Activated CD8-positive, alpha-beta memory T cell treated with anti-CD3 and anti-CD28 coated beads for 36 hours (primary cell): ENCODE data around the gene ELANE. TPM values are rescaled to one million over a fixed set of nuclear protein-coding genes. Genes with fewer than 3 reads are reported as not detected.

ENCODE experiments used
- CTCF ChIA-PET: fragments of 350-600 bp; sonication (Branson Sonifier 250); formaldehyde crosslinking; loops from one replicate; lab custom pipeline; 2021; ENCODE audit warnings: antibody characterized with exemption; lab: Charles Lee
- POLR2A ChIA-PET: fragments of 350-600 bp; sonication (Branson Sonifier 250); formaldehyde crosslinking; loops from one replicate; lab custom pipeline; 2021; ENCODE audit warnings: antibody characterized with exemption; lab: Charles Lee
- total RNA-seq, 2 experiments: library from RNA; stranded (reverse); gene quantifications; one replicate each; pipeline ENCODE4 v1.2.3, GENCODE V29; 2021

ELANE gene
- total RNA-seq, 2 experiments from 2014 or later, result not detected

- CTCF ChIA-PET, result interaction anchor here (1.0 kb wide), 1 partner anchor 9 kb away, joined by 3 read pairs; no protein-coding TSS in a partner anchor
- POLR2A ChIA-PET, result no interaction called here
Observed at GRCh38 chr19:854549-854948, 2.4 kb downstream of the ELANE start.

GRCh38 chr19:855142-855541 lies 3.0 kb downstream of the ELANE start:
- ChIA-PET POLR2A (no interaction called here), CTCF (interaction anchor here (0.9 kb wide), 1 partner anchor 65 kb away, joined by 3 read pairs; no protein-coding TSS in a partner anchor)

GRCh38 chr19:855566-856120 lies 3.5 kb downstream of the ELANE start:
- ChIA-PET POLR2A (no interaction called here), CTCF (interaction anchor here (0.9 to 2.0 kb wide), 4 partner anchors 12 to 128 kb away, joined by 3 to 6 read pairs (median 4); partner anchors contain the start of gene WDR18)

- POLR2A ChIA-PET, result interaction anchor here (0.7 kb wide), 1 partner anchor 103 kb away, joined by 9 read pairs; no protein-coding TSS in a partner anchor
Observed at GRCh38 chr19:858284-858683, 6.2 kb downstream of the ELANE start.

GRCh38 chr19:858868-859843 lies 7.1 kb downstream of the ELANE start, which contains the start of gene CFD:
CFD (plus strand) TSS chr19:859664; CDS start chr19:859690, 26 bp downstream.
- ChIA-PET CTCF (interaction anchor here (1.0 to 2.8 kb wide), 6 partner anchors 16 to 123 kb away, joined by 3 to 14 read pairs (median 4); no protein-coding TSS in a partner anchor), POLR2A (interaction anchor here (0.7 kb wide), 1 partner anchor 103 kb away, joined by 9 read pairs; no protein-coding TSS in a partner anchor)

More at GRCh38 chr19:858284-858683, 6.2 kb downstream of the ELANE start:
- CTCF ChIA-PET, result interaction anchor here (0.7 to 2.8 kb wide), 6 partner anchors 16 to 126 kb away, joined by 3 to 14 read pairs (median 4); partner anchors contain the start of gene WDR18

- ChIA-PET CTCF (no interaction called here), POLR2A (no interaction called here)
Observed at GRCh38 chr19:861141-861755, 9.1 kb downstream of the ELANE start.

GRCh38 chr19:861756-862580 lies 9.9 kb downstream of the ELANE start:
- POLR2A ChIA-PET, result interaction anchor here (0.6 kb wide), 1 partner anchor 213 kb away, joined by 10 read pairs; no protein-coding TSS in a partner anchor
- CTCF ChIA-PET, result interaction anchor here (0.7 to 2.5 kb wide), 3 partner anchors 47 to 251 kb away, joined by 3 to 25 read pairs (median 18); partner anchors contain the start of gene WDR18

- ChIA-PET CTCF (interaction anchor here (0.7 to 2.5 kb wide), 13 partner anchors 8 to 326 kb away, joined by 3 to 25 read pairs (median 3); partner anchors contain the start of gene WDR18), POLR2A (interaction anchor here (0.6 to 1.0 kb wide), 5 partner anchors 45 to 213 kb away, joined by 3 to 11 read pairs (median 3); partner anchors contain the start of gene WDR18)
Observed at GRCh38 chr19:862581-863314, 10.6 kb downstream of the ELANE start.

GRCh38 chr19:863315-863620 lies 11.2 kb downstream of the ELANE start:
- CTCF ChIA-PET, result interaction anchor here (0.6 to 2.5 kb wide), 22 partner anchors 9 to 325 kb away, joined by 3 to 25 read pairs (median 4); partner anchors contain the start of genes CNN2, MED16, RNU6-9 and WDR18
- POLR2A ChIA-PET, result interaction anchor here (0.6 to 1.0 kb wide), 5 partner anchors 44 to 238 kb away, joined by 3 to 11 read pairs (median 3); no protein-coding TSS in a partner anchor

GRCh38 chr19:866769-867300 lies 14.7 kb downstream of the ELANE start:
- ChIA-PET CTCF (no interaction called here), POLR2A (no interaction called here)

- ChIA-PET CTCF (no interaction called here), POLR2A (no interaction called here)
Observed at GRCh38 chr19:867301-867793, 15.2 kb downstream of the ELANE start.

GRCh38 chr19:867855-868457 lies 15.9 kb downstream of the ELANE start:
- ChIA-PET CTCF (no interaction called here), POLR2A (no interaction called here)

- POLR2A ChIA-PET, result no interaction called here
- CTCF ChIA-PET, result no interaction called here
Observed at GRCh38 chr19:868458-869244, 16.5 kb downstream of the ELANE start.

GRCh38 chr19:869245-870177 lies 17.4 kb downstream of the ELANE start:
- POLR2A ChIA-PET, result no interaction called here
- CTCF ChIA-PET, result no interaction called here

- ChIA-PET CTCF (interaction anchor here (0.7 kb wide), 1 partner anchor 459 kb away, joined by 4 read pairs; no protein-coding TSS in a partner anchor), POLR2A (no interaction called here)
Observed at GRCh38 chr19:870314-870713, 18.2 kb downstream of the ELANE start.
